Upper lobe of left lung (tissue), 6 donors: ENCODE measurements around the gene PRM3. TPM values are rescaled to one million over a fixed set of nuclear protein-coding genes. Genes with fewer than 3 reads are reported as not detected.

ENCODE experiments used
- ATAC-seq, 2 donors: fragments of 200-7000 bp; cut with Tn5 transposase; one replicate each; pipeline ENCODE4 v1.9.1; 2022; ENCODE audit warnings: mild to moderate bottlenecking in 2 of 2, moderate library complexity in 2 of 2; ENCODE audit not compliant: low FRiP score in 2 of 2
- DNase-seq, 2 donors: peaks; one replicate each; pipeline ENCODE4 v3.0.0-alpha.2; 2019 to 2020
- H3K27ac ChIP-seq, 4 donors: fragments of 200-600 bp; sonication (generic); one replicate each; pipeline ENCODE4 v1.5.1; 2016 to 2019
- H3K27me3 ChIP-seq, 4 donors: fragments of 200-600 bp; sonication (generic); one replicate each; pipeline ENCODE4 v1.5.1; 2017 to 2019
- H3K36me3 ChIP-seq, 4 donors: fragments of 200-600 bp; sonication (generic); one replicate each; pipeline ENCODE4 v1.5.1; 2016 to 2019
- H3K4me1 ChIP-seq, 4 donors: fragments of 200-600 bp; sonication (generic); one replicate each; pipeline ENCODE4 v1.5.1; 2018 to 2019
- H3K4me3 ChIP-seq, 4 donors: fragments of 200-600 bp; sonication (generic); one replicate each; pipeline ENCODE4 v1.5.1; 2017 to 2019; ENCODE audit warnings: mild to moderate bottlenecking in 2 of 4, moderate library complexity in 1 of 4
- H3K9me3 ChIP-seq, 4 donors: fragments of 200-600 bp; sonication (generic); one replicate each; pipeline ENCODE4 v1.5.1; 2018 to 2019
- CTCF ChIP-seq, 6 experiments: fragments of 450-650 bp in 4 of 6; fragments of 200-600 bp in 2 of 6; sonication (generic) in 2 of 6; IDR thresholded peaks; one replicate each; pipeline ENCODE4 v1.5.1; 2016 to 2019; ENCODE audit warnings: antibody characterized with exemption in 6 of 6
- EP300 ChIP-seq, 4 donors: sonication (generic); formaldehyde crosslinking; IDR thresholded peaks; one replicate each; pipeline ENCODE4 v1.5.1; 2017; ENCODE audit warnings: antibody characterized with exemption in 4 of 4, control low read depth in 2 of 4
- POLR2A ChIP-seq, 4 donors: fragments of 450-650 bp; IDR thresholded peaks; one replicate each; pipeline ENCODE4 v1.5.1; 2016 to 2017; ENCODE audit warnings: antibody characterized with exemption in 4 of 4, mild to moderate bottlenecking in 2 of 4
- POLR2AphosphoS5 ChIP-seq, 2 donors: sonication (generic); formaldehyde crosslinking; IDR thresholded peaks; one replicate each; pipeline ENCODE4 v1.5.1; 2017; ENCODE audit warnings: antibody characterized with exemption in 2 of 2
- WGBS, 2 donors: methylation state at CpG; one replicate each; pipeline ENCODE4 v1.1.5; 2017 to 2018; 5-methylcytosine and 5-hydroxymethylcytosine counted together
- total RNA-seq, 6 donors: library from RNA; depleted of rRNA in 4 of 6; stranded (reverse); fragments of >200 nt in 4 of 6; gene quantifications; one replicate each; pipeline versions ENCODE4 v1.1.0 to v1.2.1, GENCODE V29; 2016 to 2021
- donor health status: DM: no; HTN: no; CAD: no; lungs with moderate emphysema.
- donor health status: DM: no; HTN: yes; CAD: no; lungs with severe emphysema.

The PRM3 gene
- total RNA-seq: not detected

GRCh38 chr16:11272921-11273720 lies at the start of gene PRM3:
PRM3 (minus strand) TSS chr16:11273629; CDS start chr16:11273595, 34 bp downstream.
- no peak within 1 kb of the TSS for H3K4me3 ChIP-seq
- WGBS, 2 donors: 84% methylated on average over 20 to 30 of the region's 30 CpGs
- TF ChIP-seq POLR2AphosphoS5 (IDR thresholded peaks at IDR 0.05): no peak
- TF ChIP-seq POLR2A (IDR thresholded peaks at IDR 0.05): no peak
- DNase-seq: peak in 1 of 2 donors; percentile 53
- no peaks in the 10 kb centered on the region for H3K4me1 ChIP-seq
- H3K36me3 ChIP-seq: no peaks in the 10 kb centered on the region
- no peaks in the 10 kb centered on the region for H3K9me3 ChIP-seq
- no peaks in the 10 kb centered on the region for H3K27me3 ChIP-seq
- H3K27ac ChIP-seq: no peak within 1 kb of the TSS
- peak in 1 of 2 donors; percentile 5 for ATAC-seq

GRCh38 chr16:11322823-11323222 lies 49.4 kb upstream of the PRM3 start:
- DNase-seq (no peak), ATAC-seq (no peak)
- no peaks in the 10 kb centered on the region for H3K27me3 ChIP-seq
- whole genome bisulfite sequencing, 2 donors: 93 to 97% methylated on average over 2 to 3 of the region's 3 CpGs
- H3K36me3 ChIP-seq: no peaks in the 10 kb centered on the region
- no peak overlapping the region for H3K27ac ChIP-seq
- peaks cover 2 to 7% (median 2%) of the 10 kb centered on the region in 4 donors for H3K4me1 ChIP-seq
- TF ChIP-seq EP300 (IDR thresholded peaks at IDR 0.05) (no peak), POLR2AphosphoS5 (IDR thresholded peaks at IDR 0.05) (no peak), POLR2A (IDR thresholded peaks at IDR 0.05) (no peak), CTCF (IDR thresholded peaks at IDR 0.05) (no peak)
- H3K9me3 ChIP-seq: no peaks in the 10 kb centered on the region
- no peak overlapping the region for H3K4me3 ChIP-seq

GRCh38 chr16:11321662-11322061 lies 48.2 kb upstream of the PRM3 start:
- Histone ChIP-seq H3K36me3 (no peaks in the 10 kb centered on the region), H3K27me3 (no peaks in the 10 kb centered on the region), H3K4me3 (no peak overlapping the region), H3K9me3 (no peaks in the 10 kb centered on the region), H3K27ac (no peak overlapping the region), H3K4me1 (peaks cover 0 to 5% (median 0%) of the 10 kb centered on the region in 4 donors)
- DNase-seq (no peak), ATAC-seq (no peak)
- WGBS, 2 donors: 66 to 92% methylated on average over 5 of the region's 5 CpGs
- TF ChIP-seq POLR2AphosphoS5 (IDR thresholded peaks at IDR 0.05): no peak
- no peak for TF ChIP-seq CTCF (IDR thresholded peaks at IDR 0.05)

GRCh38 chr16:11320170-11320569 lies 46.7 kb upstream of the PRM3 start:
- H3K36me3 ChIP-seq: no peaks in the 10 kb centered on the region
- peaks cover 0 to 7% (median 2%) of the 10 kb centered on the region in 4 donors for H3K4me1 ChIP-seq
- H3K27ac ChIP-seq: no peak overlapping the region
- no peaks in the 10 kb centered on the region for H3K9me3 ChIP-seq
- WGBS, 2 donors: 79 to 94% methylated on average over 9 to 10 of the region's 10 CpGs
- no peaks in the 10 kb centered on the region for H3K27me3 ChIP-seq
- ATAC-seq: no peak
- DNase-seq: no peak
- TF ChIP-seq CTCF (IDR thresholded peaks at IDR 0.05) (no peak), POLR2AphosphoS5 (IDR thresholded peaks at IDR 0.05) (no peak), POLR2A (IDR thresholded peaks at IDR 0.05) (no peak), EP300 (IDR thresholded peaks at IDR 0.05) (no peak)
- no peak overlapping the region for H3K4me3 ChIP-seq

GRCh38 chr16:11319529-11320146 lies 46.2 kb upstream of the PRM3 start:
- Histone ChIP-seq H3K4me3 (no peak overlapping the region), H3K36me3 (no peaks in the 10 kb centered on the region), H3K27ac (no peak overlapping the region), H3K9me3 (no peaks in the 10 kb centered on the region), H3K27me3 (no peaks in the 10 kb centered on the region), H3K4me1 (peaks cover 0 to 6% (median 2%) of the 10 kb centered on the region in 4 donors)
- no peak for TF ChIP-seq CTCF (IDR thresholded peaks at IDR 0.05)
- TF ChIP-seq POLR2A (IDR thresholded peaks at IDR 0.05): no peak
- TF ChIP-seq POLR2AphosphoS5 (IDR thresholded peaks at IDR 0.05): no peak
- TF ChIP-seq EP300 (IDR thresholded peaks at IDR 0.05): no peak
- 70 to 95% methylated on average over 2 to 6 of the region's 8 CpGs for WGBS, 2 donors
- ATAC-seq (no peak), DNase-seq (no peak)
